Activated T-cell treated with anti-CD3 and anti-CD28 coated beads, Interleukin-2, amount 50 U/mL, for 4 hours (primary cell): ENCODE data around the gene RNF152. TPM values are rescaled to one million over a fixed set of nuclear protein-coding genes. Genes with fewer than 3 reads are reported as not detected.

ENCODE experiments used
- ATAC-seq, 2 donors: fragments of 200-7000 bp; cut with Tn5 transposase; one replicate each; pipeline ENCODE4 v1.10.0; 2021
- DNase-seq: peaks from one replicate; pipeline ENCODE4 v3.0.0-alpha.2; 2020
- H3K27me3 Mint-ChIP-seq: one replicate; pipeline ENCODE4 v1.8.0; 2021; ENCODE audit warnings: low read depth, mixed read lengths
- H3K36me3 Mint-ChIP-seq: one replicate; pipeline ENCODE4 v1.8.0; 2022; ENCODE audit warnings: mixed read lengths; ENCODE audit not compliant: insufficient read depth
- H3K4me1 Mint-ChIP-seq: one replicate; pipeline ENCODE4 v1.8.0; 2021; ENCODE audit warnings: low read depth, mixed read lengths
- H3K4me3 Mint-ChIP-seq: one replicate; pipeline ENCODE4 v1.8.0; 2021; ENCODE audit warnings: mild to moderate bottlenecking, moderate library complexity, mixed read lengths
- H3K9me3 Mint-ChIP-seq: one replicate; pipeline ENCODE4 v1.8.0; 2021; ENCODE audit warnings: mixed read lengths
- total RNA-seq, 3 donors: library from RNA; stranded (reverse); gene quantifications; one replicate each; pipeline ENCODE4 v1.2.1, GENCODE V29; 2021

The RNF152 gene
- total RNA-seq, 3 donors from 2014 or later = 0.43 to 1.6 (median 1.2) TPM

DNA sequence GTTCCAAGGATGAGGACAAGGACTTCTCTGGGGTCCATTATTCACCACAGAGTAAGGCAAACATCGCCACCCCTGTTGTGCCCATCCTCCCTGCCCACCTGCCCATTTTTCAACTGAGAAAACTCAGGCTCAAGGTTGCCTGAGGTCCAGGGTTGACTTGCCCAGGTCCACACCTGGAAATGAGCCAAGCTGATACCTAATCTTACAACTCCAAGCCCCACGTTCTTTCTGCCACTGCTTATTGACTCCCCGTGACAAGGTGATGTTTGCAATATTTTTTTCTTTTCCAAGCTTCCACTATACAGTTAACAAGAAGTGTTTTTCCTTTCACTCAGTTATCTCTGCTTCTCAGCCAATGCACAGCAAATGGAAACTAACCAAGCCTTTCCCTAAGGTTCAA, 39.0 kb downstream of the RNF152 start:
- Mint-ChIP-seq H3K27me3 (no peaks in the 10 kb centered on the region), H3K4me1 (no peaks in the 10 kb centered on the region), H3K9me3 (no peaks in the 10 kb centered on the region), H3K4me3 (no peak overlapping the region), H3K36me3 (no peaks in the 10 kb centered on the region)
- DNase-seq (no peak), ATAC-seq (no peak)

DNA sequence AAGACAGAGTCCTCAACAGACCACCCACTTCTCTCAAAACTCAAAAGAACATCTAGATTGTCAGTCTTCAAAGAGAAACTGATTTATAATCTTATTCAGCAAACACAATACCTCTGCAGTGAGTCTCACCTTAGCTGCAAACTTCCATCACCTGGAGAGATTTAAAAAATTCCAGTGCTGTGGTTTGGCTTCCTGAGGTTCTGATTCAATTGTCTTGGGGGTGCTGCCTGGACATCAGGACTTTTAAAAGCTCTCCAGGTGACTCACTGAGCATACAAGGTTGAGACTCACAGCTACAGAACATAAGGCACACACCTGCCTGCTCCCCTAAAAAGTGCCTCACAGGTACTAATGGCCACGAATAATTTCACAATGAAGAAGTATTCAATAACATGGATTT, 40.3 kb downstream of the RNF152 start:
- Mint-ChIP-seq H3K27me3 (peaks cover 4% of the 10 kb centered on the region), H3K9me3 (no peaks in the 10 kb centered on the region), H3K4me3 (no peak overlapping the region), H3K4me1 (no peaks in the 10 kb centered on the region), H3K36me3 (no peaks in the 10 kb centered on the region)
- ATAC-seq (no peak), DNase-seq (no peak)

DNA sequence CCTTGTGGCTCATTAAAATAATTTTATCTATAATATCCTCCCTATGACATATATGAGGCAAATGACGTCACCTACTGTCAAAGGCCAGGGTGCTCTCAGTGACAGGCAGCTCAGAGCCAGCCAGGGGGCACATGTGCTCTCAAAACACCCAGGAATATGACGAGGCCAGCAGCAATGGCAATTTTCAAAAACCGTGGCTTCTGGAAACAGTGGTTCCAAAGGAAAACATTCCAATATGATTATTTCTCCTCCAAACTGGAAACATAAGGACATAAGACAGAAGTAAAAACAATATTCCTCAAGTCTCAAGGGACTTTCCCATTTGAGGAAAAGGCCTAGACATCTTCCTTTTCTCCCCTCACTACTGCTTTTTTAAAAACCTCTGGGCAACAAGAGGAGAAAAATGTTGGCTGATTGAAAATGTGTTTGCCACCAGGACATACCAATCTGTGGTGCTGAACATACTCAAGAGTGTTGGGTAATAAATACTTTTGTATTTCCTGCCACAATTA, 40.8 kb downstream of the RNF152 start:
- Mint-ChIP-seq H3K36me3 (no peaks in the 10 kb centered on the region), H3K4me3 (no peak overlapping the region), H3K4me1 (no peaks in the 10 kb centered on the region), H3K27me3 (peaks cover 4% of the 10 kb centered on the region), H3K9me3 (no peaks in the 10 kb centered on the region)
- DNase-seq (no peak), ATAC-seq (no peak)

DNA sequence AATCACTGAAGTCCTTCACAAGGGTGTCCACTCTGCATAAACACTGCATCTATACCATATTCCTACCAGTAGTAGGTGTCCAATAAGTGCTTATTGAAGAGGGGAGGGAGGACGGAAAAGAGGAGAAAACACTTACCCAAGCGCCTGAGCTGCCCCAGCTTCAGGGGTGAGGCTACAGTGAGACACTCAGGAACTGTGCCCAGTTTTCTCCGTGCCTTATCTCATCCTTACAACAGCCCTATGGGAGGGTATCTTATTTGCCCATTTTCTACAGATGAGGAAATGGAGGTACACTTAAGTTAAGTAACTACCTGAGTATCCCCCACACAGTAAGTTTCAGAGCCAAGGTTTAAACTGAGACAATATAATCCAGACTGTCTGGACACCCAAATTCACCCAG, 41.5 kb downstream of the RNF152 start:
- Mint-ChIP-seq H3K9me3 (peaks cover 3% of the 10 kb centered on the region), H3K4me3 (no peak overlapping the region), H3K4me1 (no peaks in the 10 kb centered on the region), H3K36me3 (no peaks in the 10 kb centered on the region), H3K27me3 (peaks cover 4% of the 10 kb centered on the region)
- ATAC-seq (no peak), DNase-seq (no peak)

DNA sequence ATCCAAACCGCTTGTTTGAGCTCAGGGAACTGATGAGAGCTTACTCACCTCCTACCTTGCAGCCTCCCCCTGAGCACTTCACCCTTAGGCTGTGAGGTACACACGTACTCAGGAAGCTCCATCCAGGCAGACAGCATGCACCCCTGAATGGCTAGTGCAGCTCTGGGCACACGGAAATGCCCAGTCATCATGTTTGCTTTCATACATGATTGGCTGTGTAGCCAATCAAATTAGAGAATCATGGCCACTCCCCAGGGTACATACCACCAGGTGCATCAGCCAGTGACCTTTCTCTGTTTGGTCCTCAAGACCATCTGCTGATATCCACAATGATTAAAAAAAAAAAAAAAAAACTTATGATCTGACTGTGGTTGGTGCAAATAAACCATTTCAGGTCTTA, 42.1 kb downstream of the RNF152 start:
- DNase-seq (no peak), ATAC-seq (no peak)
- H3K4me3 Mint-ChIP-seq = no peak overlapping the region
- peaks cover 4% of the 10 kb centered on the region for H3K27me3 Mint-ChIP-seq
- no peaks in the 10 kb centered on the region for H3K4me1 Mint-ChIP-seq
- peaks cover 6% of the 10 kb centered on the region for H3K9me3 Mint-ChIP-seq
- H3K36me3 Mint-ChIP-seq = no peaks in the 10 kb centered on the region

DNA sequence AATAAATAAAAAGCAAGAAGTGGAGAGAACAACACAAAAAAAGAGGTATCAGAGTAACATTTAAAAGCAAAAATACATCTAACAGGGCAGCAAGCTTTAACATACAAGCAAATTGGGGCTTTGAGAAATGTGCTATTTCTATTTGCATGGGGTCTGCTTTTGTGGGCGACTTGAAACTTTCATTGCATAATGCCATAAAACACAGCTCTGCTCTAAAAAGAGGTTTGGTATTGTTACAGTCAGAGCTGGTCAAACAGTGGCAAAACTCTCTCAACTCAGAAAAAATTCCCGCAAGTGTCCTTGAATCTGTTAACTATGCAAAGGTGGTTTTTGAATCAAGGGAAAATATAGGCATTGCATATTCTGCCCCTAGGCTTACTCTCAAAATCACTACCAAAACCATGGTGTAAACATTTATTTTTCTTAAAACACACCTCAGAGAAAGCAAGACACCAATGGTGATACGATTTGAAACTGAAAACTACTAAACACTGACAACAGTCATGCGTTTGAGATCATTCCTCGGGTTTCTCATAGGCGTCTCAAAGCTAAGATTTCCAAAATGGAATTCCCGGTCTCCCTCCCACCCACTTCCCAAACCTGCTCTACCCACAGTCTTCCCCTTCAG, 45.5 kb downstream of the RNF152 start:
- ATAC-seq = no peak
- peaks cover 8% of the 10 kb centered on the region for H3K27me3 Mint-ChIP-seq
- no peaks in the 10 kb centered on the region for H3K36me3 Mint-ChIP-seq
- no peak overlapping the region for H3K4me3 Mint-ChIP-seq
- H3K9me3 Mint-ChIP-seq = peaks cover 6% of the 10 kb centered on the region
- H3K4me1 Mint-ChIP-seq = no peaks in the 10 kb centered on the region
- DNase-seq = no peak

DNA sequence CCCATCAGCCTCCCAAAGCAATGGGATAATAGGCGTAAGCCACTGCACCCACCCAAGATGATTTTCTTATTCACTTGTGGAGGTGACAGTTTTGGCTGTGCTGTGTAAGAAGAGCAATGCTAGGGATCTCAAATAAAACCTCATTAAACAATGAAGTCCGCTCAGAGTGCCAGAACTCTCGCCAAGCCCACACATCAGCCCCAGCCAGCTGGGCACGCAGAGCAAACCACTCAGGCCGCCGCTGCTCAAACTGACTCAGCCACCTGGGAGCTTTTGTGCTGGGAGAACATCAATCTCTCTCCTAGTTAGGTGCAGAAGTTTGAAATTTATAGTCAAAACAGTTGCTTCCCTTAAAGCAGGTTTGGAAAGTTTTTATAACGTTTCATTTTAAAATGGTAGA, 47.6 kb downstream of the RNF152 start:
- ATAC-seq = no peak
- H3K9me3 Mint-ChIP-seq = peaks cover 6% of the 10 kb centered on the region
- H3K36me3 Mint-ChIP-seq = no peaks in the 10 kb centered on the region
- H3K4me3 Mint-ChIP-seq = no peak overlapping the region
- no peak for DNase-seq
- peaks cover 8% of the 10 kb centered on the region for H3K27me3 Mint-ChIP-seq
- no peaks in the 10 kb centered on the region for H3K4me1 Mint-ChIP-seq

DNA sequence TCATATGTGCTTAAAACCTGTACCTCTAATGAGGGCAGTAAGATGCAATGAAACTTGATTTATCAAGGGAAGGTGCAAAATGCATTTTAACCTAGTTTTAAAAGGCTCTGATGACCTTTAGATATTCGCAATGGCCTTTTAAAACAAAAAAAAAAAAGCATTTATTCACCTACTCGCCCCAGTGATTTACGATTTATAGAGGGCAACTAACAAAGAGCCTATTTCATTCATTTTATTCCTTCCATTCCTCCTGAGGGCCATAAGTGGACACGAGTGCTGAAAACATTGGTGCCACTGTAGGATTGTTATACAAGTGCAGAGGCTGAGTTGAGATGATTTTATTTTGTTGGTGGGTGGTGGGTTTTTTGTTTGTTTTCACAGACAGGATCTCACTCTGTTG, 48.1 kb downstream of the RNF152 start:
- Mint-ChIP-seq H3K4me1 (no peaks in the 10 kb centered on the region), H3K36me3 (no peaks in the 10 kb centered on the region), H3K27me3 (peaks cover 8% of the 10 kb centered on the region), H3K4me3 (no peak overlapping the region), H3K9me3 (peaks cover 6% of the 10 kb centered on the region)
- no peak for DNase-seq
- no peak for ATAC-seq

DNA sequence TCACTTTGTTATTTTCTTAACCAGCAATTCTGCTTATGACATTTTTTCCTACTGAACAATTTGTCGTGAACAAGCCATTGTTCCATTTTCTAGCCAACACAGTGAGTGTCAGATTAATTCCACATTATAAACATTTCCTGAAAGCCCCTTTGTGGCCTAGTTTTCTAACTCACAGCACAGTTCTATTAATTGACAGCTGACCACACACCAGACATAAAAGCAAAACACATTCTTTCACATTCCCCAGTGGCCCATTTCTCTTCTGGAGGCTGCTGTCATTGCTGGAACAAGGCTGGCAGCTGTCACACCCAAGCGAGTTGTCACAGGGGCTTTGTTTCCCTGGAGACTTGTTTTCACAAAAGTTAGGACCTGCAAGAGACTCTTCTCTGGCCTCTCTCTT, 50.7 kb downstream of the RNF152 start:
- no peak overlapping the region for H3K4me3 Mint-ChIP-seq
- no peaks in the 10 kb centered on the region for H3K36me3 Mint-ChIP-seq
- H3K4me1 Mint-ChIP-seq = no peaks in the 10 kb centered on the region
- DNase-seq = no peak
- peaks cover 3% of the 10 kb centered on the region for H3K27me3 Mint-ChIP-seq
- no peak for ATAC-seq
- peaks cover 6% of the 10 kb centered on the region for H3K9me3 Mint-ChIP-seq

DNA sequence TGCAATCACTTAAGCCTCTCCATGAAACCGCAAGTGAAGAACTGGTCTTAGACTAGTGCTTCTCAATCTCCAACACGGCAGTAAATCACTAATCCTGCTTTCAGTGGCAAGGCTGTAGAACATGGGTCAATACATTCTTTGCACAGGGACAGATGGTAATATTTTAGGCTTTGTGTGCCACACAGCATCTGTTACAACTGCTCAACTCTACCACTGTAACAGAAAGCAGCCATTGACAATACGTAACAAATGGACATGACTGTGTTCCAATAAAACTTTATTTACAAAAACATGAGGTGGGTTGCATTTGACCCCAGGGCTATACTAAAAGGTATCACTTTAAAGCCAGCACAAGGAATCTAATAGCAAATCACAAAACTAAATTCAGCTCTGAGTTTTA, 51.1 kb downstream of the RNF152 start:
- Mint-ChIP-seq H3K36me3 (no peaks in the 10 kb centered on the region), H3K4me3 (no peak overlapping the region), H3K4me1 (no peaks in the 10 kb centered on the region), H3K27me3 (peaks cover 3% of the 10 kb centered on the region), H3K9me3 (peaks cover 6% of the 10 kb centered on the region)
- DNase-seq = no peak
- no peak for ATAC-seq

DNA sequence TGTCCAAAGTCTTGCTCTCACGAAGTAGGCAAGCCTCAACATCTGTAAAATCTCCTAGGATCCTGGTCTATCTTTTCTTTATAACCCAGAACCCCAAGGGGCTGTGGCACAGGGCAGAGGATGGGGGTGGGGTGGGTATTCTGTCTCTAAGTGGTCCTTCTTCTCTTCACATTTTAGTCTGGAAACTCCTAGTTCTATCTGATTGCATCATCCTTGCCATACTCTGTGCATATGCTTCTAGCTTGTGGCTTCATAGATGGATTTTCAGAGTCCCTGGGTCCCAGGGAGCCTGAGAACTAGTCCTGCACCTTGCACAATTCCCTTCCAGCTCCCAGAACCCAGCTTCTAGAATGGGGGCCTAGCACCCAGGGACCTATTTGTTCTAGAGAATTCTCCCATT, 52.5 kb downstream of the RNF152 start:
- H3K9me3 Mint-ChIP-seq = no peaks in the 10 kb centered on the region
- DNase-seq = no peak
- peaks cover 3% of the 10 kb centered on the region for H3K27me3 Mint-ChIP-seq
- H3K4me3 Mint-ChIP-seq = no peak overlapping the region
- no peaks in the 10 kb centered on the region for H3K4me1 Mint-ChIP-seq
- no peak for ATAC-seq
- no peaks in the 10 kb centered on the region for H3K36me3 Mint-ChIP-seq

DNA sequence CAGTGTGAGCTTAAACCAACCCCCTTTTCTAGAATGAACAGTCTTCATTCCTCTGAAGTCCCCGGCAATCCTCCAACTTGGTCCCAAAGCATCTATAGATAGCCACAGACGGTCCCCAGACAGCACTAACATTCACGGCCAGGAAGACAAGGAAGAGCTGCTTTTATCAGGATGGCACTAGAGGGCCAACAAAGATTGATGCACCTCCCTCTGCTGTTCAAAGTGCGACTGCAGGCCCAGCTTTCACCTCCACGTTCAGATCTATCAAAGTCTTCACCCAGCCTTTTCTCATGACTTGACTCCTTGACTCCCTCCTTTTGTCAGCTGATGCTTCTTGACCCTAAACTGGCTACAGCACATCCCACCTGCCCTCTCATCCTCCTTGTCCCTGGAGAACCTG, 54.3 kb downstream of the RNF152 start:
- ATAC-seq (no peak), DNase-seq (no peak)
- Mint-ChIP-seq H3K4me1 (peaks cover 9% of the 10 kb centered on the region), H3K27me3 (peaks cover under 1% of the 10 kb centered on the region), H3K4me3 (no peak overlapping the region), H3K9me3 (no peaks in the 10 kb centered on the region), H3K36me3 (no peaks in the 10 kb centered on the region)

DNA sequence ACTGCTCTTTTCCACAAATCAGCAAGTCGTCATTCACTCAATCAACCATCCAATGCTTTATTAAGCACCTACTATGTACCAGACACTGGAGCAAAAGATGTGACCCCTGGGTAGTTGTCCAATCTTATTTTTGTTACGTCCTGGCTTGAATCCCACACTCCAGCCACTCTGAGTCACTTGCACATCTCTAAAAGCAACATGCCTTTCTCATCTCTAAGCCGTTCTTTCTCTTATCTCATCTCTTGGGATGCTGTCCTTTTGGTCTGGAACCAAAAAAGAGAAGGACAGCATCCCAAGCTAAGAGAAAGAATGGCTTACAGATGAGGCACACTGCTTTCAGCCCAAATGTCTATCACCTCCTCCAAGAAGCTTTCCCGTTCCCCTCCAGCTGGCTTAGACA, 58.8 kb downstream of the RNF152 start:
- DNase-seq (no peak), ATAC-seq (no peak)
- no peaks in the 10 kb centered on the region for H3K36me3 Mint-ChIP-seq
- peaks cover 19% of the 10 kb centered on the region for H3K4me1 Mint-ChIP-seq
- no peak overlapping the region for H3K4me3 Mint-ChIP-seq
- peaks cover 3% of the 10 kb centered on the region for H3K27me3 Mint-ChIP-seq
- no peaks in the 10 kb centered on the region for H3K9me3 Mint-ChIP-seq

DNA sequence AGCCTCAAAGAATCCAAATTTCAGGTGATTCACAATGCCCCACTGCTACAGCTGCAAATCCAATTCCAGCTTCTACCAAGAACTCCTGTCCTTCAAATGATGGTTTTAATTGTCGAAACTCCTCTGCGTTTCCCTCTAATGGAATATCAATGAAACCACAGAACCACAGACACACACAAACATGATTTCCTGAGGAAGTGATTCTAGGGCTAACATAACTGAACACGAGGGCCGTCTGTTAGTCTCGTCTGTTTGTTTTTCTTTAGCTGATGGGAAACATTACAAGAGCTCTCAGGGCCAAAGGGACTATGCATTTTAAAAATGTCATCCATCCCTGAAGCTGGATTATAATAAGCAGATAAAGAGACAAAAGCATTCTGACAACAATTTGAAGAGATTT, 59.4 kb downstream of the RNF152 start:
- no peak for ATAC-seq
- H3K4me3 Mint-ChIP-seq = peak overlapping the region; percentile 10

DNA sequence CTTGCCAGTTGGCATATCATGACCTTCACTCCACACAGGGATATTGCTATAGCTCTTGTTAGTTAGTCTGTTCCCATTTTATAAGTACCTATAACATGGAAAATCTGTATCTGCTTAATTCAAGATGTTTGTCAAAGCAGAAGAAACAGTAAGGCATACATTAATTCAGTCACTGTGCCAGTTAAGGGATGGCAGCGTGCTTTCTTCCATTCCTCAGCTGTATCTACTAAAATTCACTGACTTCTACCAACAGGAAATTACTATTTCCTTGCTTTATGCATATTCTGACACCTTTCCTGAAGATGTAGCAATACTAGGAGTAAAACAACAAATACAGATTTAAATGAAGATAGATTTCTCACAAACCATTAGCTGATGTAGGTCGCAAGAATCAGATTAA, 59.9 kb downstream of the RNF152 start:
- Mint-ChIP-seq H3K27me3 (peaks cover 3% of the 10 kb centered on the region), H3K9me3 (no peaks in the 10 kb centered on the region), H3K4me1 (peaks cover 19% of the 10 kb centered on the region), H3K36me3 (no peaks in the 10 kb centered on the region), H3K4me3 (no peak overlapping the region)
- ATAC-seq (no peak), DNase-seq (no peak)

More for the DNA sequence above, 59.4 kb downstream of the RNF152 start:
- no peaks in the 10 kb centered on the region for H3K36me3 Mint-ChIP-seq
- H3K4me1 Mint-ChIP-seq = peaks cover 19% of the 10 kb centered on the region
- no peaks in the 10 kb centered on the region for H3K9me3 Mint-ChIP-seq
- no peak for DNase-seq
- H3K27me3 Mint-ChIP-seq = peaks cover 3% of the 10 kb centered on the region
